Measurements from ENCODE around the gene SLU7.

DNA sequence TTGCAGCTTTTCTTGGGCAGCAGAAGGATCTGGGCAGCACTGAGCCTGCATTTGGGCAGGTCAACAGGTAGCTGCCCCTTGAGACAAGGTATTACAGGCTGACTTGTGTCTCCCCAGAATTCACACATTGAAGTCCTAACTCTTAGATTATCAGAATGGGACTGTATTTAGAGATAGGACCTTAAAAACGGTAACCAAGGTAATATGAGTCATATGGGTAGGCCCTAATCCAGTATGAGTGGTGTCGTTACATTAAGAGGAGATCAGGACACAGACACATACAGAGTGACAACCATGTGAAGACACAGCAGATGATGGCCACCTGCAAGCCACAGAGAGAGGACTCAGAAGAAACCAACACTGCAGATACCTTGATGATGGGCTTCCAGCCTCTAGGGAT lies 51.6 kb downstream of the SLU7 start:
- TF ChIP-seq, protein P1, sequence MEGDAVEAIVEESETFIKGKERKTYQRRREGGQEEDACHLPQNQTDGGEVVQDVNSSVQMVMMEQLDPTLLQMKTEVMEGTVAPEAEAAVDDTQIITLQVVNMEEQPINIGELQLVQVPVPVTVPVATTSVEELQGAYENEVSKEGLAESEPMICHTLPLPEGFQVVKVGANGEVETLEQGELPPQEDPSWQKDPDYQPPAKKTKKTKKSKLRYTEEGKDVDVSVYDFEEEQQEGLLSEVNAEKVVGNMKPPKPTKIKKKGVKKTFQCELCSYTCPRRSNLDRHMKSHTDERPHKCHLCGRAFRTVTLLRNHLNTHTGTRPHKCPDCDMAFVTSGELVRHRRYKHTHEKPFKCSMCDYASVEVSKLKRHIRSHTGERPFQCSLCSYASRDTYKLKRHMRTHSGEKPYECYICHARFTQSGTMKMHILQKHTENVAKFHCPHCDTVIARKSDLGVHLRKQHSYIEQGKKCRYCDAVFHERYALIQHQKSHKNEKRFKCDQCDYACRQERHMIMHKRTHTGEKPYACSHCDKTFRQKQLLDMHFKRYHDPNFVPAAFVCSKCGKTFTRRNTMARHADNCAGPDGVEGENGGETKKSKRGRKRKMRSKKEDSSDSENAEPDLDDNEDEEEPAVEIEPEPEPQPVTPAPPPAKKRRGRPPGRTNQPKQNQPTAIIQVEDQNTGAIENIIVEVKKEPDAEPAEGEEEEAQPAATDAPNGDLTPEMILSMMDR (conservative IDR thresholded peaks at IDR 0.05), result no peak
- TF ChIP-seq ZFX (IDR thresholded peaks at IDR 0.05), result no peak

Data from C4-2B (cell line).